ENCODE data around the gene MPEG1.

MPEG1 gene, protein sequence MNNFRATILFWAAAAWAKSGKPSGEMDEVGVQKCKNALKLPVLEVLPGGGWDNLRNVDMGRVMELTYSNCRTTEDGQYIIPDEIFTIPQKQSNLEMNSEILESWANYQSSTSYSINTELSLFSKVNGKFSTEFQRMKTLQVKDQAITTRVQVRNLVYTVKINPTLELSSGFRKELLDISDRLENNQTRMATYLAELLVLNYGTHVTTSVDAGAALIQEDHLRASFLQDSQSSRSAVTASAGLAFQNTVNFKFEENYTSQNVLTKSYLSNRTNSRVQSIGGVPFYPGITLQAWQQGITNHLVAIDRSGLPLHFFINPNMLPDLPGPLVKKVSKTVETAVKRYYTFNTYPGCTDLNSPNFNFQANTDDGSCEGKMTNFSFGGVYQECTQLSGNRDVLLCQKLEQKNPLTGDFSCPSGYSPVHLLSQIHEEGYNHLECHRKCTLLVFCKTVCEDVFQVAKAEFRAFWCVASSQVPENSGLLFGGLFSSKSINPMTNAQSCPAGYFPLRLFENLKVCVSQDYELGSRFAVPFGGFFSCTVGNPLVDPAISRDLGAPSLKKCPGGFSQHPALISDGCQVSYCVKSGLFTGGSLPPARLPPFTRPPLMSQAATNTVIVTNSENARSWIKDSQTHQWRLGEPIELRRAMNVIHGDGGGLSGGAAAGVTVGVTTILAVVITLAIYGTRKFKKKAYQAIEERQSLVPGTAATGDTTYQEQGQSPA

GRCh38 chr11:59212744-59213631 is at the start of gene MPEG1:
TSS of gene MPEG1 (minus strand) at chr11:59212927. CDS start at chr11:59212865, 62 bp downstream.
- in situ Hi-C loops (cut with MboI; ENCODE audit: low sequenced_read_pairs): loop anchor here (25.0 kb wide), 1 partner anchor 101 kb away; the partner anchor contains the start of gene FAM111B

DNA sequence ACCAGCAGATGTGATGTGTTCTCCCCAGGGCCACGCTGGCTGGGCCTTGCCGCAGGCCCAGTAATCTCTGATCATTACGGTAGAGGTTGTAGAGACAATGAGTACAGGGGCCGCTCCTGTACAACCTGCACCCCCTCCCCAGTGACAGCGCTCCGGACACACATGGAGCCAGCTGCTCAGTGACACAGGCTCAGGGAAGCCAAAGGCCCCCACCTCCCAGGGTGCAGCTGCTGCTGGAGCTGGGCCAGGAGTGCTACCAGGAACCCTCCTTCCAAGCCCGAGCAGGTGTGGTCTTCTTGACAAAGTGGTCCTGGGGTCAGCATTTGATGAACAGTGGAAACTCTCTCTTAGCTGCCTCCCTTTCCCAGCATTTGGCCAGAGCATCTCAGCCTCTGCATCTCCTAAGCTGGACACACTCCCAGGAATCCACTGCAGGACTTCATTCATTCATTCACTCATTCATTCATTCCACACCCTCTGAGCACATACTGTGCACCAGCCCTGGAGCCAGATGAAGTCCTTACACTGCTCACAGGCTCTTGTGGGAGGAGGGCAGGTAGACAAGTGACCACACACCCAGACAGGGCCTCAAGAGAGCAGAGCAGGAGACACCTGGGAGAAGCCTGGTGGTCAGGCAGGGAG is 49.6 kb upstream of the MPEG1 start:
- in situ Hi-C loops (cut with MboI; ENCODE audit: low sequenced_read_pairs): no loop called here

DNA sequence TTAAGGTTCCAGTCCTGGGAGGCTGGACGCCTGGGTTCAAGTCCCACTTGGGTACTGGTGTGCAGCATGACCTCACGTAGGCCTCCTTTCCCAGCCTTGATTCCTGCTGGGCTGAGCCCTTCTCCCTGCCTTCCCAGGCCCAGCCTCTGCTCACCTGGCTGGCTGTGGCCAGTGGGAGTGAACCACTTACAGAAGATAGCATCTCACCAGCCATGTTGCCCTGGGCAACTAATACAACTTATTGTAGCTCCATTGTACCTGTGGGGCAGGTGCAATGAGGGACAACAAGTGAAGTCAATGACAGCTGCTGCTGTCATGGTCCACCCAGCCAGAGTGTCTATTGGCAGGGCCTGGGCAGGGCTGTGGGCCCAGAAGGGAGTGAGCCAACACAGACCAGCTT is 48.4 kb upstream of the MPEG1 start:
- in situ Hi-C loops (cut with MboI; ENCODE audit: low sequenced_read_pairs): no loop called here

GRCh38 chr11:59259867-59260475 is 47.2 kb upstream of the MPEG1 start:
- in situ Hi-C loops (cut with MboI; ENCODE audit: low sequenced_read_pairs): no loop called here

GRCh38 chr11:59259047-59259446 is 46.3 kb upstream of the MPEG1 start:
- in situ Hi-C loops (cut with MboI; ENCODE audit: low sequenced_read_pairs): no loop called here

GRCh38 chr11:59255281-59255680 is 42.6 kb upstream of the MPEG1 start:
- in situ Hi-C loops (cut with MboI; ENCODE audit: low sequenced_read_pairs): no loop called here

- in situ Hi-C loops (cut with MboI; ENCODE audit: low sequenced_read_pairs): no loop called here
Observed at GRCh38 chr11:59254286-59254685, 41.6 kb upstream of the MPEG1 start.

DNA sequence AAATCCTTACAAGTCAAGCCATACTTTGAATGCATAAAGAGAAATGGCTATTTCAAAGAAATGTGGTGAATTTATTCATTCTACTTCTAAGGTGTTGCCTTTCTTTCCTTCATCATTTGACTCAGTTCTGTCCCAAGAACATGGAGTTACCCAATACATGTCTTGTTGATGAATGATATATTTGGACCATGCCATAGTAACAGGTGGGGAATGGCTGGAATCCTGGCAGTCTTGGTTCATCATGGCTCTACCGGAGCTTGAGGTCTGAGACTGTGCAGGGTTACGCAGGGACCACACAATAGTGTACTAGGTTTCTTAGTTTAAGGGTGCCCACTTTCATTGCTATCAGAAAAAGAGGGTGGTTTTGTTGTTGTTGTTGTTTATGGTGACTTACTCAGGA is 40.3 kb upstream of the MPEG1 start:
- in situ Hi-C loops (cut with MboI; ENCODE audit: low sequenced_read_pairs): no loop called here

- in situ Hi-C loops (cut with MboI; ENCODE audit: low sequenced_read_pairs): no loop called here
Observed at GRCh38 chr11:59249535-59249934, 36.8 kb upstream of the MPEG1 start.

GRCh38 chr11:59247531-59248227 is 35.0 kb upstream of the MPEG1 start:
- in situ Hi-C loops (cut with MboI; ENCODE audit: low sequenced_read_pairs): no loop called here

- in situ Hi-C loops (cut with MboI; ENCODE audit: low sequenced_read_pairs): no loop called here
Observed at GRCh38 chr11:59243633-59244032, 30.9 kb upstream of the MPEG1 start.

GRCh38 chr11:59240322-59240721 is 27.6 kb upstream of the MPEG1 start:
- in situ Hi-C loops (cut with MboI; ENCODE audit: low sequenced_read_pairs): no loop called here

DNA sequence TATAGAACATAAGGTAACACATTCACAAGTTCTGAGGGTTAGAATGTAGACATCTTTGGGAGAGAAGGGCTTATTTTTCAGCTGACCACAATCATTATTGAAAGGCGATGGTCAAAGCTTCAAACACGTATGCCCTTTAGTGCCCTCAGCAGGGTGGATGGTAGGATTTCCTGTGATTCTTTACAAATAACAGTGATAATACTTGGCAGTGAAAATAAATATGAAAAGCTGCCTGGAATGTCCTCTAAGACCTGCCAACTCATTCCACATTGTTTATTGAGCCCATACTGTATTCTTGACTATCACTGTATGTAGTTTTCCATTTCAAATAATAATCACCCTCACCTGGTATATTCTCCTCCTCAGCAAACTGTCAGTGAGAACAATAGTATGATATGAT is 13.7 kb upstream of the MPEG1 start:
- in situ Hi-C loops (cut with MboI; ENCODE audit: low sequenced_read_pairs): no loop called here

GRCh38 chr11:59225017-59225416 is 12.3 kb upstream of the MPEG1 start:
- in situ Hi-C loops (cut with MboI; ENCODE audit: low sequenced_read_pairs): no loop called here

DNA sequence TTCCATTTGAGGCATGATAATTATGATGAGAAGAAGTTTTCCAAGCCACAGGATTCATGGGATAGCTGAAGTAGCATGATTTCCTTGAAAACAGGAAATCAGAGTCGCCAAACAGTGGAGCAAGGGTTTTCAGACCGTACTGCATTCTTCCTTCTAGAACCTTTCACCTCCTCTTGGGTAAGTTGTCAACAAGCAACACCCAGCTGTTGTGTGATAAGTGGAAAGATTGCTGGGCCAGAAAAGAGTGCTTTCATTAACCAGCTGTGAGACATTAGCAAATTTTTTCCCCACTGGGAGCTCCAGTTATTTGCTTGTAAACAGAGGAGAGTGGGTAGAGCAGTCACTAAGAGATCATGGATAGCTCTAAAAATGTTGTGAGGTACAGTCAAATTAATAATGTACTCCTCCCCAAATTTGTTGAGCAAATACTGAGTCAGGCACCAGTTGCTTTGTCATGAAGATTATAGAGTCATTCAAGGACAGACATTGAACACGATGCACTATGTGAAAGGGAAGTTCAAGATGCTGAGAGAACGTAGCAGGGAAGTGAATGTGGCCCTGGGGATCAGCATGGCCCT is 11.7 kb upstream of the MPEG1 start:
- in situ Hi-C loops (cut with MboI; ENCODE audit: low sequenced_read_pairs): loop anchor here (25.0 kb wide), 1 partner anchor 112 kb away; the partner anchor contains the start of gene FAM111B

GRCh38 chr11:59223611-59224010 is 10.9 kb upstream of the MPEG1 start:
- in situ Hi-C loops (cut with MboI; ENCODE audit: low sequenced_read_pairs): loop anchor here (25.0 kb wide), 1 partner anchor 111 kb away; the partner anchor contains the start of gene FAM111B

DNA sequence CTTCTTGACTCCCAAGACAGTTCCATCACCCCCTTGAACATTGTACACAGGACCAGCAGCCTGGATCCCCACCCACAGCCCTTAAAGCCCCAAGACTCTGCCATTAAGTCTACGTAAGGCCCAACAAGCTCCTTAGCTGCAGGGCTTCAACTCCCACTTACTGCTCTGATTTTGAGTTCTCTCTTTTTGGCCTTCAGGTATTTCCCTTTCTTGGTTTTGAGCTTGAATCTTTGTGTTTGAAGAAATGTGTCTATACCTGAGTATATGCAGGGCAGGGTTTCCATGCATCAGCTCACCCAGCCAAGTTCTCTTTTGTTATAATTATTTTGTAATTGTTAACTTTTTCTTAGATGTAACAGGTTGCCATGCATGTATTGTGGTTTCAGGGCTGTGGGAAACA is 10.4 kb upstream of the MPEG1 start:
- in situ Hi-C loops (cut with MboI; ENCODE audit: low sequenced_read_pairs): loop anchor here (25.0 kb wide), 1 partner anchor 111 kb away; the partner anchor contains the start of gene FAM111B

DNA sequence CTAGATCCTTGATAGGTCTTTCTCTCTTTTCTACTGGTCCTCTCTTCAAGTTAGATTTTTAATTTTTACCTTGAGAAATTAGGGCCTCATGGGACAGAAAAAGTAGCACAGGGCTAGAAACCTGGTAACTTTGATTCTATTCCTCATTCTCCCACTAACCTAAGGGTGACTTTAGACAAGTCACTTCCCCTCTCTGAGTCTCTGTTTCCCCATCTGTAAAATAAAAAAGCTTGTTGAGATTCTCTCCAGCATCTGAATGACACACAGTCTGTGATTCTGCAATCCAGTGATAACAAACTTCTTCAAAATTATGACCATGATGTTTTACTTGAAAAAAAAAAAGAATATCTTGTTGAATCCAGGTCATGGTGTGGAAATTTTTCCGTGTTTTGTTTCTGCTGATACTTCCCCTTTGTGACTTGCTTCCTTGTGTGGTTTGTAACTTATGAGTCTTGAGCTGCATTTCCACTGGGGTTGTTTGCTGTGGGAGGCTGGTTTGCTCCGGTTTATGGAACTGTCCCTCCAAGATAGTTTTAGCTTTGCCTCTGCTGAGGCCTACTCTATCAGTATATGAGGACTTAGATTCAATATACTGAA is 9.8 kb upstream of the MPEG1 start:
- in situ Hi-C loops (cut with MboI; ENCODE audit: low sequenced_read_pairs): loop anchor here (25.0 kb wide), 1 partner anchor 110 kb away; the partner anchor contains the start of gene FAM111B
